ENCODE results near the gene PRDM15.

DNA sequence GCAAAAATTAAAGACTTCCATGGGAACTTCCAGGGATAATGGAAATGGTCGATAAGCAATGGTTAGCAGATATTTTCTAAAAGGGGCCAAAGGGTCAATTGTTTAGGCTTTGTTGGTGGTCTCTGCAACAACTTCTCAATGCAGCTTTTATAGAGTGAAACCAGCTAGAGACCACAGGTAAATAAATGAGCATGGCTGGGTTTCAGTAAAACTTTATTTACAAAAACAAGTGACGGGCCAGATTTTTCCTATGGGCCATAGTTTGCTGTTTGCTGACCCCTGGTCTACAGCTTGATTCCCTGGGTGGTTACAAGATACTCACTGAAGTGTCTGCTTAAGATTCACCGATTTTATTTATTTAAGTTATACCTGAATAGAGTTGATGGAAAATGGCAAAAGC is 22.6 kb upstream of the PRDM15 start:
- TF ChIP-seq, protein P1, sequence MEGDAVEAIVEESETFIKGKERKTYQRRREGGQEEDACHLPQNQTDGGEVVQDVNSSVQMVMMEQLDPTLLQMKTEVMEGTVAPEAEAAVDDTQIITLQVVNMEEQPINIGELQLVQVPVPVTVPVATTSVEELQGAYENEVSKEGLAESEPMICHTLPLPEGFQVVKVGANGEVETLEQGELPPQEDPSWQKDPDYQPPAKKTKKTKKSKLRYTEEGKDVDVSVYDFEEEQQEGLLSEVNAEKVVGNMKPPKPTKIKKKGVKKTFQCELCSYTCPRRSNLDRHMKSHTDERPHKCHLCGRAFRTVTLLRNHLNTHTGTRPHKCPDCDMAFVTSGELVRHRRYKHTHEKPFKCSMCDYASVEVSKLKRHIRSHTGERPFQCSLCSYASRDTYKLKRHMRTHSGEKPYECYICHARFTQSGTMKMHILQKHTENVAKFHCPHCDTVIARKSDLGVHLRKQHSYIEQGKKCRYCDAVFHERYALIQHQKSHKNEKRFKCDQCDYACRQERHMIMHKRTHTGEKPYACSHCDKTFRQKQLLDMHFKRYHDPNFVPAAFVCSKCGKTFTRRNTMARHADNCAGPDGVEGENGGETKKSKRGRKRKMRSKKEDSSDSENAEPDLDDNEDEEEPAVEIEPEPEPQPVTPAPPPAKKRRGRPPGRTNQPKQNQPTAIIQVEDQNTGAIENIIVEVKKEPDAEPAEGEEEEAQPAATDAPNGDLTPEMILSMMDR (conservative IDR thresholded peaks at IDR 0.05; ENCODE audit: low read depth, low read length) = no peak
- TF ChIP-seq EZH2 (IDR thresholded peaks at IDR 0.05; ENCODE audit: borderline replicate concordance, low read depth, low read length, poor library complexity, severe bottlenecking) = no peak

All from A673 (cell line).